H9 (cell line): ENCODE results near the gene PDE1C. TPM values are rescaled to one million over a fixed set of nuclear protein-coding genes. Genes with fewer than 3 reads are reported as not detected.

Experiments
- DNase-seq: peaks from one replicate; pipeline ENCODE4 v3.0.0-alpha.2; 2017
- H2AFZ ChIP-seq: one replicate; pipeline ENCODE4 v1.6.1; 2013; ENCODE audit warnings: mild to moderate bottlenecking, low read length, control low read depth, moderate library complexity
- H2AK5ac ChIP-seq: 2 replicates; pipeline ENCODE4 v1.6.1; 2013; ENCODE audit warnings: low read length, control low read depth, mixed read lengths; ENCODE audit not compliant: insufficient read length
- H2BK120ac ChIP-seq: one replicate; pipeline ENCODE4 v1.6.1; 2013; ENCODE audit warnings: low read depth, mild to moderate bottlenecking, low read length, control low read depth, inconsistent platforms; ENCODE audit not compliant: poor library complexity, severe bottlenecking
- H2BK12ac ChIP-seq: 2 replicates; pipeline ENCODE4 v1.6.1; 2013; ENCODE audit warnings: low read length, control low read depth, mixed read lengths, low read depth; ENCODE audit not compliant: insufficient read length
- H2BK15ac ChIP-seq: 2 replicates; pipeline ENCODE4 v1.6.1; 2013; ENCODE audit warnings: low read depth, low read length, control low read depth
- H2BK20ac ChIP-seq: one replicate; pipeline ENCODE4 v1.6.1; 2013; ENCODE audit warnings: low read depth, mild to moderate bottlenecking, low read length, control low read depth, inconsistent platforms; ENCODE audit not compliant: poor library complexity, severe bottlenecking
- H2BK5ac ChIP-seq: 2 replicates; pipeline ENCODE4 v1.6.1; 2013; ENCODE audit warnings: low read length, control low read depth, mixed read lengths; ENCODE audit not compliant: insufficient read length
- H3K14ac ChIP-seq: 2 replicates; pipeline ENCODE4 v1.6.1; 2013; ENCODE audit warnings: low read length, control low read depth; ENCODE audit not compliant: insufficient read depth
- H3K18ac ChIP-seq: 2 replicates; pipeline ENCODE4 v1.6.1; 2013; ENCODE audit warnings: low read depth, mild to moderate bottlenecking, mixed read lengths, low read length, control low read depth; ENCODE audit not compliant: insufficient read length
- H3K23ac ChIP-seq: 2 replicates; pipeline ENCODE4 v1.6.1; 2013; ENCODE audit warnings: low read length, control low read depth, mixed read lengths, low read depth; ENCODE audit not compliant: insufficient read length
- H3K23me2 ChIP-seq: 2 replicates; pipeline ENCODE4 v1.6.1; 2013; ENCODE audit warnings: low read depth, mild to moderate bottlenecking, mixed read lengths, low read length, control low read depth; ENCODE audit not compliant: insufficient read length, poor library complexity, severe bottlenecking
- H3K27ac ChIP-seq: 2 replicates; pipeline ENCODE4 v1.5.1; 2013; ENCODE audit warnings: low read length, control low read depth, mixed read lengths, low read depth; ENCODE audit not compliant: insufficient read length
- H3K27me3 ChIP-seq: 2 replicates; pipeline ENCODE4 v1.6.1; 2013; ENCODE audit warnings: low read length, control low read depth, inconsistent platforms; ENCODE audit not compliant: insufficient read depth
- H3K4ac ChIP-seq: 2 replicates; pipeline ENCODE4 v1.6.1; 2013; ENCODE audit warnings: low read depth, mild to moderate bottlenecking, control low read depth, inconsistent platforms, low read length, moderate library complexity
- H3K4me1 ChIP-seq: 2 replicates; pipeline ENCODE4 v1.6.1; 2013; ENCODE audit warnings: low read length, control low read depth, inconsistent platforms; ENCODE audit not compliant: insufficient read depth
- H3K4me2 ChIP-seq: 2 replicates; pipeline ENCODE4 v1.6.1; 2013; ENCODE audit warnings: low read length, control low read depth, mixed read lengths; ENCODE audit not compliant: insufficient read length, insufficient read depth
- H3K56ac ChIP-seq: 2 replicates; pipeline ENCODE4 v1.6.1; 2013; ENCODE audit warnings: low read depth, mild to moderate bottlenecking, mixed read lengths, low read length, control low read depth; ENCODE audit not compliant: insufficient read length
- H3K79me1 ChIP-seq: 2 replicates; pipeline ENCODE4 v1.6.1; 2013; ENCODE audit warnings: low read depth, mild to moderate bottlenecking, moderate library complexity, low read length, control low read depth, inconsistent platforms; ENCODE audit not compliant: insufficient read depth, poor library complexity, severe bottlenecking
- H3K79me2 ChIP-seq: 2 replicates; pipeline ENCODE4 v1.6.1; 2013; ENCODE audit warnings: low read length, control low read depth, inconsistent platforms; ENCODE audit not compliant: insufficient read depth
- H3K9ac ChIP-seq: 2 replicates; pipeline ENCODE4 v1.6.1; 2013; ENCODE audit warnings: low read length, control low read depth, mixed read lengths; ENCODE audit not compliant: insufficient read length; ENCODE audit errors: extremely low read depth
- H3K9me3 ChIP-seq: one replicate; pipeline ENCODE4 v1.6.1; 2013; ENCODE audit warnings: low read depth, low read length, inconsistent platforms; ENCODE audit not compliant: control insufficient read depth
- H3T11ph ChIP-seq: one replicate; pipeline ENCODE4 v1.6.1; 2013; ENCODE audit warnings: mild to moderate bottlenecking, low read length, control low read depth, inconsistent platforms
- H4K20me1 ChIP-seq: one replicate; pipeline ENCODE4 v1.6.1; 2013; ENCODE audit not compliant: control insufficient read depth, insufficient read length, insufficient read depth
- H4K5ac ChIP-seq: 2 replicates; pipeline ENCODE4 v1.6.1; 2013; ENCODE audit warnings: low read depth, mild to moderate bottlenecking, mixed read lengths, low read length, control low read depth; ENCODE audit not compliant: insufficient read length
- H4K8ac ChIP-seq: replicated peaks from 2 replicates; pipeline ENCODE4 v1.6.1; 2013; ENCODE audit warnings: low read length, control low read depth, mixed read lengths, low read depth; ENCODE audit not compliant: insufficient read length
- H4K91ac ChIP-seq: 2 replicates; pipeline ENCODE4 v1.6.1; 2013; ENCODE audit warnings: low read depth, mild to moderate bottlenecking, moderate library complexity, mixed read lengths, low read length, control low read depth; ENCODE audit not compliant: insufficient read length
- H3K27ac Mint-ChIP-seq, 3 experiments: 2 replicates in 2 of 3; 3 replicates in 1 of 3; pipeline ENCODE4 v1.8.0; 2020 to 2021; ENCODE audit warnings: mixed read lengths in 3 of 3, mild to moderate bottlenecking in 1 of 3, moderate library complexity in 1 of 3
- H3K27me3 Mint-ChIP-seq: 2 replicates; pipeline ENCODE4 v1.8.0; 2021; ENCODE audit warnings: low read depth, mild to moderate bottlenecking, moderate library complexity, mixed read lengths
- H3K36me3 Mint-ChIP-seq, 3 experiments: 2 replicates in 2 of 3; 3 replicates in 1 of 3; pipeline ENCODE4 v1.8.0; 2020 to 2021; ENCODE audit warnings: low read depth in 3 of 3, mixed read lengths in 3 of 3; ENCODE audit not compliant: insufficient read depth in 1 of 3
- H3K4me1 Mint-ChIP-seq, 2 experiments: 2 replicates each; pipeline ENCODE4 v1.8.0; 2020; ENCODE audit warnings: mixed read lengths in 2 of 2
- H3K4me3 Mint-ChIP-seq, 2 experiments: 2 replicates in 1 of 2; 3 replicates in 1 of 2; pipeline ENCODE4 v1.8.0; 2020 to 2021; ENCODE audit warnings: mild to moderate bottlenecking in 2 of 2, mixed read lengths in 2 of 2, moderate library complexity in 1 of 2
- H3K9me3 Mint-ChIP-seq, 2 experiments: 2 replicates in 1 of 2; 3 replicates in 1 of 2; pipeline ENCODE4 v1.8.0; 2020; ENCODE audit warnings: mild to moderate bottlenecking in 2 of 2, mixed read lengths in 2 of 2, moderate library complexity in 1 of 2
- CTCF ChIP-seq: fragments of 200-600 bp; sonication (generic); conservative IDR thresholded peaks from 3 replicates; pipeline ENCODE4 v1.8.0; 2021; ENCODE audit warnings: antibody characterized with exemption, mild to moderate bottlenecking
- WGBS: extraction: QIAGEN DNeasy Blood & Tissue Kit; methylation state at CpG from one replicate; pipeline ENCODE4 v1.1.7; 2013; ENCODE audit warnings: missing lambda C conversion rate, low lambda C conversion rate, mixed read lengths; ENCODE audit not compliant: insufficient read length; ENCODE audit errors: extremely low coverage; 5-methylcytosine and 5-hydroxymethylcytosine counted together
- total RNA-seq: library from RNA; stranded (reverse); gene quantifications from 2 replicates; pipeline ENCODE4 v1.2.1, GENCODE V29; 2021

Gene PDE1C
- total RNA-seq, 1 experiment from 2014 or later = 0.17 TPM

DNA sequence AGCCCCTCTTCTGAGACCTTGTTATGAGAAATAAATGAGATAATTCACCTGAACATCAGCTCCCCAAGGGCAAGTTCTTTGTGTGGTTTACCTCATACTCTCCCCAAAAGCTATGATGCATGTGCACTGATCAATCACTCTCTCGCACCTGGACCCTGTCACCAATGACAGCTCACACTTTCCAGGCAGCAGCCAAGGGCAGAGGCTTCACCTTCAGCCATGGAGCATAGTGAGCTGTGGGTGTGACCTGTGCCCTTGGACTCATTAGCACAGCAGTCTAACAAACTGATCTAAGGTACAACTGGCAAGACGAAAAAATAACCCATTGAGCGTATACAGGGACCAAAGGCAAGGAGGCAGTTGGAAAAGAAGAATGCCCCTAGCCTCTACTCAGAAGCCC lies 17.0 kb downstream of the PDE1C start:
- no peak overlapping the region for H2BK120ac ChIP-seq
- no peak overlapping the region for H2BK20ac ChIP-seq
- Mint-ChIP-seq H3K27me3 (peaks cover 39% of the 10 kb centered on the region), H3K27ac (no peak overlapping the region), H3K4me1 (peaks cover 2 to 3% of the 10 kb centered on the region in 2 experiments; a peak in 3 of 4 replicates), H3K9me3 (no peaks in the 10 kb centered on the region; a peak in 1 of 5 replicates), H3K4me3 (no peak overlapping the region), H3K36me3 (no peaks in the 10 kb centered on the region)
- H3K79me2 ChIP-seq = no peaks in the 10 kb centered on the region
- H3K14ac ChIP-seq = no peak overlapping the region
- no peak overlapping the region for H2AFZ ChIP-seq
- no peaks in the 10 kb centered on the region for H3K27me3 ChIP-seq
- H2AK5ac ChIP-seq = no peak overlapping the region
- no peak overlapping the region for H2BK5ac ChIP-seq
- no peak overlapping the region for H3K9ac ChIP-seq
- peaks cover 2% of the 10 kb centered on the region; the same call in 1 of the 2 replicates for H3K4me1 ChIP-seq
- no peak overlapping the region for H3K18ac ChIP-seq
- no peak for DNase-seq
- H4K91ac ChIP-seq = no peak overlapping the region
- H4K8ac ChIP-seq = no peak overlapping the region
- no peak overlapping the region for H3K27ac ChIP-seq
- H3K4me2 ChIP-seq = no peak overlapping the region
- no peak overlapping the region for H2BK12ac ChIP-seq
- no peak overlapping the region for H4K5ac ChIP-seq
- no peaks in the 10 kb centered on the region for H3K9me3 ChIP-seq
- no peaks in the 10 kb centered on the region for H3K23me2 ChIP-seq
- no peak overlapping the region for H3K23ac ChIP-seq
- H3K79me1 ChIP-seq = no peaks in the 10 kb centered on the region
- no peak overlapping the region for H3T11ph ChIP-seq
- no peak overlapping the region for H2BK15ac ChIP-seq
- no peak overlapping the region for H3K4ac ChIP-seq
- TF ChIP-seq CTCF = no peak
- WGBS = no CpG with 5 or more reads among the region's 3 CpGs
- no peaks in the 10 kb centered on the region for H4K20me1 ChIP-seq
- H3K56ac ChIP-seq = no peak overlapping the region
